Measurements from ENCODE around the gene RASSF7.

RASSF7 gene

DNA sequence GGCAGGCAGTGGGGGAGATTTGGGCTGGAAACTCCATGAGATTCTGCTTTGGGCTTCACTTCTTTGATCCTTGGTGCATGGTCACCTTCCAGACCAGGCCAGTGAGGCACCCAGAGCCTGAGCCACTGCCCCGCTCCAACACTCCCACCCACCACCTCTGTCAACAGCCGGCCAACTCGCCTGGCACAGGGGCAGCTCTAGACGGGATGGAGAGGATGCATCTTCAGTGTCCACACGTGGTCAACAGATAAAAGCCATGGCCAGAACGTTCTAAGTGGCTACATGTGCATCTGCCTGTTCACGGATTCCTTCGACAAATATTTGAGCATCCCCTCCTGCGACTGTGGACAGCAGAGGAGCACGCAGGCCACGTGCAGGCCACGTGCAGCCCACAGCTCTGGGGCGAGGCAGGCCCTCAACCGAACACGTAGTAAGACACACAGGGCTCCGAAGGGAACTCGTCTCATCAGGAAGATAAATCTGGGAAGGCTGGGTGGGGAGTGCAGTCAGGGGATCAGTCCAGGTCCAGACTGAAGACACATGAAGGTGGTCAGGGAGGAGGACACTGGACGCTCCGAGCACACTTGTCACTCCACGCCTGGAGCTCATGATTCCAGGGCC lies 22.2 kb upstream of the RASSF7 start:
- no peak overlapping the region for H3K4me3 ChIP-seq (replicated peaks; ENCODE audit: low read depth, low read length)
- DNase-seq (ENCODE audit: low read depth), result no peak
- TF ChIP-seq, protein P1, sequence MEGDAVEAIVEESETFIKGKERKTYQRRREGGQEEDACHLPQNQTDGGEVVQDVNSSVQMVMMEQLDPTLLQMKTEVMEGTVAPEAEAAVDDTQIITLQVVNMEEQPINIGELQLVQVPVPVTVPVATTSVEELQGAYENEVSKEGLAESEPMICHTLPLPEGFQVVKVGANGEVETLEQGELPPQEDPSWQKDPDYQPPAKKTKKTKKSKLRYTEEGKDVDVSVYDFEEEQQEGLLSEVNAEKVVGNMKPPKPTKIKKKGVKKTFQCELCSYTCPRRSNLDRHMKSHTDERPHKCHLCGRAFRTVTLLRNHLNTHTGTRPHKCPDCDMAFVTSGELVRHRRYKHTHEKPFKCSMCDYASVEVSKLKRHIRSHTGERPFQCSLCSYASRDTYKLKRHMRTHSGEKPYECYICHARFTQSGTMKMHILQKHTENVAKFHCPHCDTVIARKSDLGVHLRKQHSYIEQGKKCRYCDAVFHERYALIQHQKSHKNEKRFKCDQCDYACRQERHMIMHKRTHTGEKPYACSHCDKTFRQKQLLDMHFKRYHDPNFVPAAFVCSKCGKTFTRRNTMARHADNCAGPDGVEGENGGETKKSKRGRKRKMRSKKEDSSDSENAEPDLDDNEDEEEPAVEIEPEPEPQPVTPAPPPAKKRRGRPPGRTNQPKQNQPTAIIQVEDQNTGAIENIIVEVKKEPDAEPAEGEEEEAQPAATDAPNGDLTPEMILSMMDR (IDR thresholded peaks at IDR 0.05; ENCODE audit: low read length, missing control alignments), result no peak

DNA sequence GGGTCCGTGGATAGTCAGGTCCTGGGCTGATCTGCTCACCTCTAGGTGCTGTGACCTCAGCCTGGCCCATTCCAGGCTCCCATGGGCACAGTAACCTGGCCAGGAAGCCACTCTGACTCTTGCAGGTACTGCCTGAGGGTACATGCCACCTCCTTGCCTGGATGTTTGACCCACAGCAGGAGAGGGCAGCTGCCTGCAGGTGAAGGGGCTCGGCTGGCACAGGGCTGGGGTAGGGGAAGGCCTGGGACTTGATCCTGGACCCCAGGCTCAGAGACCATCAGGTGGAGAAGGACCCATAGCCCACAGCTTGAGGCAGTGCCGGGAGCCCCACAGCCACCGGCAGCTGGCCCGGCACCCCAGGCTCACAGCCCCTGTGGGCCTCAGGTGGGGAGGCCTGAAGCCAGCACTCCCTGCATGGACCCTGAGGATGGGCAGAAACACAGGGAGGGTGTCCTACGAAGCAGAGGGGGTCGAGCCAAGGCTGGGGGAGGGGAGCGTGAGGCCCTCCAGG lies 20.7 kb upstream of the RASSF7 start:
- no peak for DNase-seq (ENCODE audit: low read depth)
- TF ChIP-seq, protein P1 (IDR thresholded peaks at IDR 0.05; ENCODE audit: low read length, missing control alignments), result no peak
- H3K4me3 ChIP-seq (replicated peaks; ENCODE audit: low read depth, low read length), result no peak overlapping the region

DNA sequence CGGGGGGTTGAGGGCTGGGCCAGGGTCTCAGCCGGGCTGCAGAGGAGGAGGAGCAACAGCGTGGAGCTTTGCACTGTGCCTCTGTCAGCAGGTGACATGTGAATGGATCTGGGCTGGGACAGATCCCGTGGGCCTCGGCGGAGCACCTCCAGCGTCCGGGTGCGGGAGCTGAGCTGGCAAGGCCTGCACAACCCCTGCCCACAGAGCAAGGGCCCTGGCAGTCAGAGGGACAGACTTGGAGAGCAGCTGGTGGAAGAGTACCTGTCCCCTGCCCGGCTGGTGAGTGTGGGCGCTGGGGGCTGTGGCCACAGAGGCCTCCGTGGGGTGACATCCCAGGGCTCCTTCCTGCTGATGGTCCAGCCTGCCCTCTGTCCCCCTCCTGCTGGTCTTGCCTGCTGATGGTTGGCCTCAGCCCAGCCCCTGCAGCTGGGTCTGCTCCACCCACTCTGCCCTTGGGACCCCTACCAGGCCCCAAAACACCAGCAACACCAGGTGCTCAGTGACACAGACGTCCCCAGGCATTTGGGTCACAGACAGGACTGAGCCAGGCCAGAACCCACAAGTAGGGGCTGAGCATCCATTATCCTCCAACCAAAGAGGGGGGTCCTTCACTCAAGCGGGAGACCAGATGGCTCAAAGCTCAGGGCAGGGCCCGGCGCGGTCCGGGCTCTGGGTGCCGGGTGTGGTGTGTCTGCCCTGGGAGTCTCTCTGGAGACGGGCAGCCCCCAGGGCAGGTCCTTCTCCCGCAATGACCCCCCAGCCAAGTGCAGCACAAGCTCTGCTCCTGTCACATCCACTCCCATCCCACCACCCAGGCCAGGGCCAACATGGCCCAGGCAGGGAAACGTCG lies 20.0 kb upstream of the RASSF7 start:
- TF ChIP-seq, protein P1 (IDR thresholded peaks at IDR 0.05; ENCODE audit: low read length, missing control alignments), result no peak
- no peak overlapping the region for H3K4me3 ChIP-seq (replicated peaks; ENCODE audit: low read depth, low read length)
- DNase-seq (ENCODE audit: low read depth), result no peak

DNA sequence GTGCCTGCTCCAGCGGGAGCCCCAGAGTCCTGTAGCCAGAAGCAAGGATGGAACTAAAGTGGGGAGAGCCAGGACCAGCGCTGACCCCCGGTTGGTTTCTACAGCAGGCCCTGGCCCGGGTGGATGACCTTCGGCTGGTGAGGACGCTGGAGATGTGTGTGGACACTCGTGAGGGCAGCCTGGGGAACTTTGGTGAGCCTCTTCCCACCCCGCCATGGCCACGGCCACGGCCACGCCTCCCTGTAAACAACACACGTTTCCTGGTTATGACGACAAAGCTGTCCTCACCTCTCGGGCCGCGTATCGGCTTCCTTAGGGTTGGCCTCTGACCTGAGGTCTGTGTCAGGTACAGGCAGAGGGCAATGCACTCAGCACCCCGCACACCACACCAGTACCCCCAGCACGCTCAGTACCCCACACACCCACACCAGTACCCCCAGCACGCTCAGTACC lies 19.3 kb upstream of the RASSF7 start:
- TF ChIP-seq, protein P1 (IDR thresholded peaks at IDR 0.05; ENCODE audit: low read length, missing control alignments), result no peak
- no peak overlapping the region for H3K4me3 ChIP-seq (replicated peaks; ENCODE audit: low read depth, low read length)
- no peak for DNase-seq (ENCODE audit: low read depth)

DNA sequence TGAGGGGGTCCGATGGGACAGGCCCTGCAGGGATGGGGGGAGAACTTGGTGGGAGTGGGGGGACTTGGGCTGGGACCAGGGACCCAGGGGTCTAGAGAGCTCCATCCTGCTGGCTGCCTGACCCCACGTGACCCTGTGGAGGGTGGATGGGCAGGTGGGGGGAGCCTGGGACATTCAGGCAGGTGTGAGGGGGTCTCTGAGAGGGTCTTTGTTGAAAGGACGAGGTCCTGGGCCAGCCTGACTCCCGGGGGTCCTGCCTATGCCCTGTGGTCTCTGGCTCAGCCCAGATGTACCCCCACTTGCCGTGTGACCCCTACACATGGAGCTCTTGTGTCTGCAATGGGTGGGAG lies 16.0 kb upstream of the RASSF7 start:
- TF ChIP-seq, protein P1 (IDR thresholded peaks at IDR 0.05; ENCODE audit: low read length, missing control alignments), result no peak
- no peak overlapping the region for H3K4me3 ChIP-seq (replicated peaks; ENCODE audit: low read depth, low read length)

DNA sequence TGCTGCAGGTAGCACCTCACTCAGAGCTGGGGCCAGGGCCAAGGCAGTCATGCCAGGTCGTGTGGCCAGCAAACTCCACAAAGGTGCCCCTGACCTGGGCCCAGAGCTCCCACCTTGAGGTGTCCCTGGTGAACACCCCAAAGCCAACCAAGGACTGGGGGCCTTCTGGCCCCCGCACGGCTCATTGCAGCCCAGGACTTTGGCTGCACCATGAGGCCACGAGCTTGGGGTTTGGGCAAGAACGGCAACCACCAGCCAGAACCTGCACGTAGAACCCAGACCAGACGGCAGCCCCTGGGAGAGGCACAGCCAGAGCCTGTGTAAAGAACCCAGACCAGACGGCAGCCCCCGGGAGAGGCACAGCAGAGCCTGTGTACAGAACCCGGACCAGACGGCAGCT lies 15.6 kb upstream of the RASSF7 start:
- TF ChIP-seq, protein P1 (IDR thresholded peaks at IDR 0.05; ENCODE audit: low read length, missing control alignments), result no peak
- no peak overlapping the region for H3K4me3 ChIP-seq (replicated peaks; ENCODE audit: low read depth, low read length)
- no peak for DNase-seq (ENCODE audit: low read depth)

More for the DNA sequence above, 16.0 kb upstream of the RASSF7 start:
- no peak for DNase-seq (ENCODE audit: low read depth)

Measured in fibroblast of pulmonary artery (primary cell).